ES-I3 (cell line): ENCODE results near the gene NEIL1.
"Not testable (repeated sequence)": the region's sequence is repeated elsewhere in the genome, so short reads cannot be mapped to it uniquely, and the experiment has no call there.

Experiments
- H3K36me3 ChIP-seq: 2 replicates; pipeline ENCODE4 v1.6.1; 2013; ENCODE audit warnings: mild to moderate bottlenecking, low read length, control low read depth, moderate library complexity; ENCODE audit not compliant: insufficient read depth
- H3K4me1 ChIP-seq: 2 replicates; pipeline ENCODE4 v1.6.1; 2013; ENCODE audit warnings: mild to moderate bottlenecking, control low read depth, low read length; ENCODE audit not compliant: insufficient read depth
- H3K9ac ChIP-seq: 2 replicates; pipeline ENCODE4 v1.6.1; 2013; ENCODE audit warnings: low read depth, mild to moderate bottlenecking, low read length, moderate library complexity
- H3K9me3 ChIP-seq: 2 replicates; pipeline ENCODE4 v1.6.1; 2013; ENCODE audit warnings: mild to moderate bottlenecking, low read length, moderate library complexity; ENCODE audit not compliant: control insufficient read depth, insufficient read depth

NEIL1 gene

DNA sequence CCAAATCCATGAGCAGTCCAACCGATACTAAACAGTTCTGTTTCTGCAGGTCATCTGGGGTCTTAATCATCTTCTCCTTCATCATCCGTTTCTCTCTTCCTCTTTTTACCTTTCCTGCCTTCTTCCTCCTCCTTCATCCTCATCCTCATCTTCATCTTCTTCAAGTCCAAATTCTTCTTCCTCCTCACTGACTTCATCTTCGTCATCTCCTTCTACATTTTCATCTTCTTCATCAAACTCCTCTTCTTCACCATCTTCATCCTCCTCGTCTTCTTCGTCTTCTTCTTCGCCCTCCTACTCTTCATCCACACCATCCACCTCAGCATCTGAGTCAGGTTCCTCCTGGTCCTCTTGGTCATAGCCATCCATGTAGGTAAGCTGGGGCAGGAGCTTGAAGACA lies 25.1 kb upstream of the NEIL1 start:
- Histone ChIP-seq H3K9me3 (no peaks in the 10 kb centered on the region), H3K4me1 (no peaks in the 10 kb centered on the region), H3K36me3 (no peaks in the 10 kb centered on the region), H3K9ac (no peak overlapping the region)

DNA sequence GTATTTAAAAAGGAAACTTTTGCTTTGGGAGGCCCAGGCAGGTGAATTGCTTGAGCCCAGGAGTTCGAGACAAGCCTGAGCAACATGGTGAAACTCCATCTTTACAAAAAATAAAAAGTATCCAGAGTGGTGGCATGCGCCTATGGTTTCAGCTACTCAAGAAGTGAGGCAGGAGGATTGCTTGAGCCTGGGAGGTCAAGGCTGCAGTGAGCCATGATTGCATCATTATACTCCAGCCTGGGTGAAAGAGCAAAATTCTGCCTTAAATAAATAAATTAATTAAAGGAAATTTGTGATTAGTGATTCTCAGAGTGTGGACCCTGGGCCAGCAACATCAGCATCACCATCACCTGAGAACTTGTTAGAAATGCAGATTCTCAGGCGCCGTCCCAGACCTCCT lies 20.9 kb upstream of the NEIL1 start:
- no peak overlapping the region for H3K9ac ChIP-seq
- no peaks in the 10 kb centered on the region for H3K9me3 ChIP-seq
- H3K4me1 ChIP-seq = no peaks in the 10 kb centered on the region
- no peaks in the 10 kb centered on the region for H3K36me3 ChIP-seq

DNA sequence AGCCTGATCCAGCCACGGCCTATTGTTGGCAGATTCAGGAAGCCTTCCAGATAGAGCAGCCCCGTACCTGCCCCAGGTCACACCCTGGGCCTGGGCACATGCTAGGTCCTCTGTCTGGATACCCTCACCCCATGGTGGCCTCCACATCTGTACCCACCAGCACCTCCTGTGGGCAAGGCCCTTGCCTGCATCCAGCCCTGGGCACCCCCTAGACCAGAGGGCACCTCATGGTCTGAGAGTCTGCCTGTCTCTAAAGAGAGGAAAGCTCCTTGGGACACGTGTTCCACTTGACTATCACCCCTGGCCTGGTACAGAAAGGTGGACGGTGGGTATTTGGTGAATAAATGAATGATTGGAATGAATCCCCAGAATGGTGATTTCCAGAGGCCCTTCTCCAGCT lies 19.8 kb upstream of the NEIL1 start:
- H3K36me3 ChIP-seq = no peaks in the 10 kb centered on the region
- no peak overlapping the region for H3K9ac ChIP-seq
- H3K9me3 ChIP-seq = no peaks in the 10 kb centered on the region
- H3K4me1 ChIP-seq = no peaks in the 10 kb centered on the region

DNA sequence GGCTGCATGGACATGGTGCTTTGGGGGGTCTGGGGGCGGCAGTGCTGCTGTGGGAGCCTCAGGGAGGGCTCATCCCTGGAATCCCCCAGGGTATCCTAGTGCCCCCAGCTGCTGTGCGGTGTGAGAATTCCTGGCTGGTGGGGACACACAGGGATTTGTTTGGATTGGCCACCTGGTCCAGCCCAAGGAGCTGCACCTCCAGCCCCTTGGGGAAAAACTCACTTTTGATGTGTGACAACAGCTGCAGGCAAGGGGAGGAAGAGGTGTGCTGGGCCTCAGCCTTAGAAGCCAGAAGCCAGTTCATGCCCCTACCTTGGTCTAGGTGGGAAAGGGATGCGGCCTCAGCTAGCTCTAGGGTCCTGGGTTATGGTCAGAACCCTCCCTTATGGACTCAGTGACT lies 19.3 kb upstream of the NEIL1 start:
- H3K4me1 ChIP-seq = no peaks in the 10 kb centered on the region
- no peaks in the 10 kb centered on the region for H3K9me3 ChIP-seq
- H3K9ac ChIP-seq = no peak overlapping the region
- no peaks in the 10 kb centered on the region for H3K36me3 ChIP-seq

DNA sequence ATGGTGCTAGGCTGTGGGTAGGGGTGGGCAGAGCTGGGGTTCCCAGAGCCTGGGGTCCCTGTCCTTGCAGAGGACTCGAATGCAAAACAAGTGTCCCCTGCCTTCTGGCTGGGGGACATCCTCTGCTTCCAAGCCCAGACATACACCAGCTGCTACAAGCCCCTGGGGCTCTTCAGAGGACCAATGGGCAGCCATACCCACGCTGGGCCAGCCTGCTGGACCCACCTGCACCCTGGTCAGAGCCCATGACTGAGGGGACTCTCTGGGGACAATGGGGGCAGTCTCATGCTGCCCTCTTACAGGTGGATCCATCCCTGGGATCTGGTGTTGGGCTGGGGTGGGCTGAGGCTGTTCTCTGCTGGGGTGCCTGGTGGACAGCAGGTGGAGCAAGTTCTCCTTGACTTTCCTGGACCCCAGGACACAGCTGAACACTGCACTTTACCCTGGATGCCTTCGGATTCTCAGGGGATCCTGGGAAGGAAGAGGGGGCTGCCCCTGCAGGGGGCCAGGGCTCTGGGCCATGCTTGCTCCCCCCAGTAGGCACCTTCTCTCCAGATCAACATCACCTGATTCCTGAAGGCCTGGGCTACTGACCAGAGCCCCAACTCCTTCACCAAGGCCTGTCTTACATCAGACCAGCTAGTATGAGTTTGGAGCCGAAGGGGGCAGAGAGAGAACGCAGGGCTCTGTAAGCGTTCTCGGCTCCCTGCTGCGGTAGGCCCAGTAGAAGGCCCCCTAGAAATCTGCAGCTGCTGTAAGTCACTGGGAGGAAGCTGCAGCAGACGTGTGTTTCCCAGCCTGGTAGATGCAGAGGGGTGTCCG lies 18.1 kb upstream of the NEIL1 start:
- Histone ChIP-seq H3K36me3 (no peaks in the 10 kb centered on the region), H3K4me1 (no peaks in the 10 kb centered on the region), H3K9me3 (no peaks in the 10 kb centered on the region), H3K9ac (no peak overlapping the region)

DNA sequence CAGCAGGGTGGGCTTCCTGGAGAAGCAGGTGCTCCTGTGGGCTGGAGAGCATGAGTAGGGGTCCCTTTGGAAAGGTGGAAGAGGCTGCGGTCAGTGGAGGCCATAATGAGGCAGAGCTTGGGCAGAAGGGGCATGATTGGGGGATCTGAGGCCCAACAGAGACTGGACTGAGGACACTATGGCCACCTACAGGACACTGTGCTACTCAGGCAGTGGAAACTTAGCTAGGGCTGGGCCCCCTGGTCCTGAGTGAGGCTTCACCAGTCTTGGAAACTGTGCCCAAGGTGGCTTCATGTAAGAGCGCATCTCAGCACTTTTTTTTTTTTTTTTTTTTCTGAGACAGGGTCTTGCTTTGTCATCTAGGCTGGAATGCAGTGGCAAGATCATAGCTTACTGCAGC lies 17.3 kb upstream of the NEIL1 start:
- H3K9me3 ChIP-seq = no peaks in the 10 kb centered on the region
- H3K4me1 ChIP-seq = no peaks in the 10 kb centered on the region
- H3K36me3 ChIP-seq = no peaks in the 10 kb centered on the region
- no peak overlapping the region for H3K9ac ChIP-seq

DNA sequence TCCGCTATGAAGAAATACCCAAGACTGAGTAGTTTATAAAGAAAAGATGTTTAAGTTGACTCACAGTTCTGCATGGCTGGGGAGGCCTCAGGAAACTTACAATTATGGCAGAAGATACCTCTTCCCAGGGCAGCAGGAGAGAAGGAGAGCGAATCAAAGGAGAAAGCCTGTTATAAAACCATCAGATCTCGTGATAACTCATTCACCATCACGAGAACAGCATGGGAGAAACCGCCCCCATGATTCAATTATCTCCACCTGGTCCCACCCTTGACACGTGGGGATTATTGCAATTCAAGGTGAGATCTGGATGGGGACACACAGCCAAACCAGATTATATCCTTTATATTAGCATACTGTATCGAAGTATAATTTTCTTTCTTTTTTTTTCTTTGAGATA lies 14.7 kb upstream of the NEIL1 start:
- H3K9me3 ChIP-seq, H3K9ac ChIP-seq, H3K4me1 ChIP-seq, H3K36me3 ChIP-seq: not testable (repeated sequence)

DNA sequence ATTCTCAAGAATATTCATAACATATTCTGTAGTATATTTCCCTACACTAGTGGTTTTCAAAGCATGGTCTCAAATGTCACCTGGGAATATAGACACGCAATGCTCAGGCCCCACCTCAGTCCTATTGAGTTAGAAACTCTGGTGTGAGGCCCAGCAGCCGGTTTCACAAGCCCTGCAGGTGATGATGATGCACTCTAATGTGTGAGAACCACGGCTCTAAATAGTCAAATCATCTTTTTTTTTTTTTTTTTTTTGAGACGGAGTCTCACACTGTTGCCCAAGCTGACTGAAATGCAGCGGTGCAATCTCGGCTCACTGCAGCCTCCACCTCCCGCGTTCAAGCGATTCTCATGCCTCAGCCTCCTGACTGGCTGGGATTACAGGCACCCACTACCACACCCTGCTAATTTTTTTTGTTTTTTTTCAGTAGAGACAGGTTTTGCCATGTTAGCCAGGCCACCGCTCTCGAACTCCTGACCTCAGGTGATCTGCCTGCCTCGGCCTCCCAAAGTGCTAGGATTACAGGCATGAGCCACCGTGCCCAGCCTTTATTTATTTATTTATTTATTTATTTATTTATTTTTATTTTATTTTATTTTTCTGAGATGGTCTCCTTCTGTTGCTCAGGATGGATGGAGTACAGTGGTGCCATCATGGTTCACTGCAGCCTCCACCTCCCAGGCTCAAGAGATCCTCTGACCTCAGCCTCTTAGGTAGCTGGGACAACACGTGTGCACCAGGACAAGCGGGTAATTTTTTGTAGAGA lies 13.0 kb upstream of the NEIL1 start:
- not testable (repeated sequence) for H3K4me1 ChIP-seq, H3K9ac ChIP-seq, H3K36me3 ChIP-seq, H3K9me3 ChIP-seq

DNA sequence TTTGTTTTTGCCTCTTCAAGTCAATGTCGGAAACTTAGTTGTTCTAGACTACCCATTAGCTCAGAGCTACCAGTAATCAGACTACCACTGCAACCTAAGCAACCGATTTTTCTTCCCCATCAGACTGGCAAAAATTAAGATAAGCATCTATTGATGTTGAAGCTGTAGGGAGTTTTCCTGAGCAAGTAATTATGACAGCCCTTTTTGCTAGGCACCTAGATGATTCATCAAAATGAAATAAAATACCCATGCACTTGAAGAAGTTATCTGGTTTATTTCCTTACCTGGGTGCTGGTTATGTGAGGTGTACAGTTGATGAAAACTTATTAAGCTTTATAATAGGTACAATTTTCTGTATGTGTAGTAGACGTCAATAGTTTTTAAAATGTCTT lies 11.5 kb upstream of the NEIL1 start:
- H3K9ac ChIP-seq = peak overlapping the region; percentile 66; the same call in 1 of the 2 replicates

DNA sequence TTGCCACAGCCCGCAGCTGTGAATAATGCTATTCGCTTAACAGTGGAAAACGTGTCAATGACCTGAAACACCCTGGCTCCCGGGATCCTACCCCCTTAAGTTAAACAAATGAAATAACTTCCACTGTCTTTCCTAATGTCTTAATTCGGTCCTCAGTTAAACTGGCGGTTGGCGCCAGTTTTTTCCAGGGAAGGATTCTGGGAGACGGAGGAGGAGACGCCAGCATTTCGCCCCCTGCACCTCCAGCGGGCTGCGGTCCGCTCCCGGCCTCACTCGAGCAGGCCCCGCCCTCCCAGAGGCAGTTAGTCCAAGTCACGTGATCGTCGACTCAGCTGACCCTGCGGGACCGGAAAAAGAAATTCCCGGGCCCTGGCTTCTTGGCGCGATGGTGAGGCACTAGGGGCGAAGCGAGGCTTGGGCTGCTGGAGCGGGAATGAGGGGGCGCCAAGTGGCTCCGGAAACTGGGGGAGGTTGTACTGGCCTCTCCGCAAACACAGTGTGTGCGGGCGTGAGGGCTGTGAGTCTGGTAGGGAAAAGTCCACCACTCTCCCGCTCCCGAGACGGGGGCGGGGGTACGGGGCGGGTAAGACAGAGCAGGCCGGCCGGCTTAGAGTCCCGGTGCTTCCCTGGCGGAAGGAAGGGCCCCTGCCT lies 11.0 kb upstream of the NEIL1 start, which contains the start of gene COMMD4:
Gene COMMD4, plus strand, starts transcription at position 359 of the 651 bp plus-strand sequence. Its CDS starts 27 bp downstream, at position 386.
- Histone ChIP-seq H3K4me1 (no peaks in the 10 kb centered on the region; the same call in 1 of the 2 replicates), H3K36me3 (no peaks in the 10 kb centered on the region), H3K9me3 (no peaks in the 10 kb centered on the region), H3K9ac (peak within 1 kb of the TSS; percentile 66)

More for the DNA sequence above, 11.5 kb upstream of the NEIL1 start:
- Histone ChIP-seq H3K4me1 (no peaks in the 10 kb centered on the region; the same call in 1 of the 2 replicates), H3K9me3 (no peaks in the 10 kb centered on the region), H3K36me3 (no peaks in the 10 kb centered on the region)

DNA sequence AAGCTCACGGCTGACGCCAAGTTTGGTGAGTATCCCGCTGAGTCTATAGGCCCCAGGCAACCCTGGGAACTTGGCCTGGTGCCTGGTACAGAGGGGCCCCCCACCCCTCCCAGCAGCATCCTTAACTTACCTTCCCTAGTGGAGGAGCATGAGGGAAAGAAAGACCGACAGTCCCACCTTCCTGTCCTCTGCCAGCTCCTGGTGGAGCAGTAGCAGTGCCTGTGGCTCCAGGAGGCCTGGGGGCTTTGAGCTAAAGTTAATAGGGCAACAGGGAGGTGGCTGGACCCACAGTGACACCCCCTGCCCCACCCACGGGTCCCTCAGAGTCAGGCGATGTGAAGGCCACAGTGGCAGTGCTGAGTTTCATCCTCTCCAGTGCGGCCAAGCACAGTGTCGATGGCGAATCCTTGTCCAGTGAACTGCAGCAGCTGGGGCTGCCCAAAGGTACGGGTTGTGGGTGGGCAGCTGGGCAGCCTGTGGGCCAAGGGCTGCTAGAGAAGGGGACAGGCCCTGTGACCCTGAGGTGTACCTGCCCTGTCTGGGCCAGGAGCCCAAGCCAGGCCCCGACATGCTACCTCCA lies 8.1 kb upstream of the NEIL1 start:
- no peak overlapping the region for H3K9ac ChIP-seq
- no peaks in the 10 kb centered on the region; the same call in 1 of the 2 replicates for H3K4me1 ChIP-seq
- H3K9me3 ChIP-seq = no peaks in the 10 kb centered on the region
- no peaks in the 10 kb centered on the region for H3K36me3 ChIP-seq

DNA sequence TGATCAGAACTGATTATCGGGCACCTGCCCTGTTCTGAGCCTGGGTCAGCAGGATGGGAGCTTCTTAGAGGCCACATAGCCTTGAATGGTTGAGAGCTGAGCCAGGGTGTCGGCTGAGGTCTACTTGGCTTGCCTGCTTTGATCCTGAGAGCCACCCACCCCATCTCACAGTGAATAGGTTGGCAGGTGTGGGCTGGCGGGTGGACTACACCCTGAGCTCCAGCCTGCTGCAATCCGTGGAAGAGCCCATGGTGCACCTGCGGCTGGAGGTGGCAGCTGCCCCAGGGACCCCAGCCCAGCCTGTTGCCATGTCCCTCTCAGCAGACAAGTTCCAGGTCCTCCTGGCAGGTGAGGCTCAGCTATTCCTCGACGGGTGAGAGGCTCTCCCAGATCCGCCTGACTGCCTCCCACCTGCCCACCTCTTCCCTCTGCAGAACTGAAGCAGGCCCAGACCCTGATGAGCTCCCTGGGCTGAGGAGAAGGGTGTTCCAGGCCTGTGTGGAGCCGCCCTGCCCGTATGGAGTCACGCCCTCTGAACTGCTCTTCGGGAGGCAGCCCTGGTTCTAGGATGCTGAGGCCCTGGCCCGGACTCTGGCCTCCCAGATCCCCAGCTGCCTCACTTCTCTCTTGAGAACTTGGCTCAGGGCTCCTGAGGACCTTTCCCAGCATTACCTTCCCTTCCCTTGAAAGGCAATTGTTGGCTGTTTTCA lies 7.2 kb upstream of the NEIL1 start:
- Histone ChIP-seq H3K9me3 (no peaks in the 10 kb centered on the region), H3K36me3 (no peaks in the 10 kb centered on the region), H3K4me1 (no peaks in the 10 kb centered on the region; the same call in 1 of the 2 replicates), H3K9ac (no peak overlapping the region)

DNA sequence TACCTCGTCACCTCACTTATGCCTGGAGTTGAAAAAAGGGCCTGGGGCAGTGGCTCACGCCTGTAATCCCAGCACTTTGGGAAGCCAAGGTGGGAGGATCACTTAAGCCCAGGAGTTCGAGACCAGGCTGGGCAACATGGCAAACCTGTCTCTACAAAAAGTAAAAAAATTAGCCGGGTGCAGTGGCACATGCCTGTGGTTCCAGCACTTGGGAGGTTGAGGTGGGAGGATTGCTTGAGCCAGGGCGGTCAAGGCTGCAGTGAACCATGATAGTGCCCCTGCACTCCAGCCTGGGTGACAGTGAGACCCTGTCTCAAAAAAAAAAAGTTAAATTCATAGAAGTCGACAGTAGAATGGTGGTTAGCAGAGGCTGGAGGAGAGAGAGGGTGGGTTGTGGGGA lies 4.6 kb upstream of the NEIL1 start:
- H3K9me3 ChIP-seq = no peaks in the 10 kb centered on the region
- no peak overlapping the region for H3K9ac ChIP-seq
- no peaks in the 10 kb centered on the region for H3K4me1 ChIP-seq
- H3K36me3 ChIP-seq = no peaks in the 10 kb centered on the region

DNA sequence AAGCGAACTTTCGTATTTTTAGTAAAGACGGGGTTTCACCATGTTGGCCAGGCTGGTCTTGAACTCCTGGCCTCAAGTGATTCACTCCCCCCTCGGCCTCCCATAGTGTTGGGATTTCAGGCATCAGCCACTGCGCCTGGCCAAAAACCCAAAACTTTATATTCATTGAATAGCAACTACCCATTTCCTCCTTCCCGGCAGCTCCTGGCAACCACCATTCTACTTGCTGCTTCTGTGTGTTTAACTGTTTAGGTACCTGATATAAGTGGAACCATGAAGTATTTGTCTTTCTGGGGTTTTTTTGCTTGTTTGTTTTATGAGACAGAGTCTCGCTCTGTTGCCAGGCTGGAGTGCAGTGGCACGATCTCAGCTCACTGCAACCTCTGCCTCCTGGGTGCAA lies 2.9 kb upstream of the NEIL1 start:
- H3K9me3 ChIP-seq, H3K36me3 ChIP-seq, H3K9ac ChIP-seq: not testable (repeated sequence)

More for the DNA sequence above, 2.9 kb upstream of the NEIL1 start:
- not testable (repeated sequence) for H3K4me1 ChIP-seq
